Activated CD8-positive, alpha-beta memory T cell treated with anti-CD3 and anti-CD28 coated beads, Interleukin-2, amount 50 U/mL, for 48 hours (primary cell): Measurements from ENCODE around the gene USP17L19.
A peak's percentile ranks its signal among the peaks of the same experiment; 100 is the strongest.
"Not testable (repeated sequence)": the region's sequence is repeated elsewhere in the genome, so short reads cannot be mapped to it uniquely, and the experiment has no call there.

ENCODE experiments used
- DNase-seq: peaks from one replicate; pipeline ENCODE4 v3.0.0-alpha.2; 2020

The USP17L19 gene

GRCh38 chr4:9253078-9253477 lies at the start of gene USP17L19:
TSS of gene USP17L19 (plus strand) at chr4:9253378. CDS start at chr4:9253378, 0 bp downstream.
- not testable (repeated sequence) for DNase-seq

DNA sequence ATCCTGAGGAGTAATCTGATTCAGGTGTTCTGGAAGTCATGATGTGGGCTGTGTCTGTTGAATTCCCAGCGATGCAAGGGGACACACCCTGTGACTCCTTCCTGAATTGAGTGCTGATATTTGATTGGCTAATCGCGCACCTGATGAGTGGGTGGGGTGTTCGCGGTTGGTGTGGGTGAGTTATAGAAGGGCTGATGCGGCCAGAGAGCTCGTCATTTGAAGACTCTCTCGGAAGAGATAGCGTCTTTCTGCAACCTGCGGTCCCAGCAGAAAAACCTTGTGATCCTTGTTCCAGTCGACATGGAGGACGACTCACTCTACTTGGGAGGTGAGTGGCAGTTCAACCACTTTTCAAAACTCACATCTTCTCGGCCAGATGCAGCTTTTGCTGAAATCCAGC lies 42.8 kb upstream of the USP17L19 start, which contains the start of gene USP17L10:
TSS of gene USP17L10 (plus strand) at position 301 of the 400 bp plus-strand sequence. CDS start at position 301, 0 bp downstream.
- DNase-seq = not testable (repeated sequence)

DNA sequence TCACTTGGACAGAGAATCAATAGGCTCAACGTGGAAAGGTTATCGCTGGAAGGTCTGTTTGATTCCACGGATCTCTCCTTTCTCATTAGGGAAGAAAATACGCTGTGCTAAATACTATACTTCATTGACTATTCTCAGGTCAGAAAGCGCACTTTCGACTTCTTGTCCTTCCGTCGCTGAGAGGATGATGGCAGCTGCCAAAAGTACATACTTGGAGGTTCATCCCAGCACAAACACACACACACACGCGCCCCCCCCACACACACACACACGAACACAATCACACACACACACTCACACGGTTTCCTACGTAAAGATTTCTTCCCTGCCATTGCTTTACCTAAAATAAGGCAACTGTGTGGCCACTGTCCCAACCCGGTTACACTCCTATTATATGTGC lies 38.5 kb upstream of the USP17L19 start:
- DNase-seq = peak; percentile 28

DNA sequence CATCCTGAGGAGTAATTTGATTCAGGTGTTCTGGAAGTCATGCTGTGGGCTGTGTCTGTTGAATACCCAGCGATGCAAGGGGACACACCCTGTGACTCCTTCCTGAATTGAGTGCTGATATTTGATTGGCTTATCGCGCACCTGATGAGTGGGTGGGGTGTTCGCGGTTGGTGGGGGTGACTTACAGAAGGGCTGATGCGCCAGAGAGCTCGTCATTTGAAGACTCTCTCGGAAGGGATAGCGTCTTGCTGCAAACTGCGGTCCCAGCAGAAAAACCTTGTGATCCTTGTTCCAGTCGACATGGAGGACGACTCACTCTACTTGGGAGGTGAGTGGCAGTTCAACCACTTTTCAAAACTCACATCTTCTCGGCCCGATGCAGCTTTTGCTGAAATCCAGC lies 38.1 kb upstream of the USP17L19 start, which contains the start of gene USP17L11:
TSS of gene USP17L11 (plus strand) at position 301 of the 400 bp plus-strand sequence. CDS start at position 301, 0 bp downstream.
- not testable (repeated sequence) for DNase-seq

DNA sequence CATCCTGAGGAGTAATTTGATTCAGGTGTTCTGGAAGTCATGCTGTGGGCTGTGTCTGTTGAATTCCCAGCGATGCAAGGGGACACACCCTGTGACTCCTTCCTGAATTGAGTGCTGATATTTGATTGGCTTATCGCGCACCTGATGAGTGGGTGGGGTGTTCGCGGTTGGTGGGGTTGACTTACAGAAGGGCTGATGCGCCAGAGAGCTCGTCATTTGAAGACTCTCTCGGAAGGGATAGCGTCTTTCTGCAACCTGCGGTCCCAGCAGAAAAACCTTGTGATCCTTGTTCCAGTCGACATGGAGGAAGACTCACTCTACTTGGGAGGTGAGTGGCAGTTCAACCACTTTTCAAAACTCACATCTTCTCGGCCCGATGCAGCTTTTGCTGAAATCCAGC lies 33.3 kb upstream of the USP17L19 start, which contains the start of gene USP17L12:
TSS of gene USP17L12 (plus strand) at position 301 of the 400 bp plus-strand sequence. CDS start at position 301, 0 bp downstream.
- DNase-seq = not testable (repeated sequence)

- not testable (repeated sequence) for DNase-seq
Observed at GRCh38 chr4:9224596-9224995, 28.6 kb upstream of the USP17L19 start, which contains the start of gene USP17L13. TSS of gene USP17L13 (plus strand) at chr4:9224896. CDS start at chr4:9224896, 0 bp downstream.

GRCh38 chr4:9230249-9230648 lies 22.9 kb upstream of the USP17L19 start:
- peak; percentile 46 for DNase-seq

DNA sequence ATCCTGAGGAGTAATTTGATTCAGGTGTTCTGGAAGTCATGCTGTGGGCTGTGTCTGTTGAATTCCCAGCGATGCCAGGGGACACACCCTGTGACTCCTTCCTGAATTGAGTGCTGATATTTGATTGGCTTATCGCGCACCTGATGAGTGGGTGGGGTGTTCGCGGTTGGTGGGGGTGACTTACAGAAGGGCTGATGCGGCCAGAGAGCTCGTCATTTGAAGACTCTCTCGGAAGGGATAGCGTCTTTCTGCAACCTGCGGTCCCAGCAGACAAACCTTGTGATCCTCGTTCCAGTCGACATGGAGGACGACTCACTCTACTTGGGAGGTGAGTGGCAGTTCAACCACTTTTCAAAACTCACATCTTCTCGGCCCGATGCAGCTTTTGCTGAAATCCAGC lies 19.1 kb upstream of the USP17L19 start, which contains the start of gene USP17L15:
TSS of gene USP17L15 (plus strand) at position 301 of the 400 bp plus-strand sequence. CDS start at position 301, 0 bp downstream.
- not testable (repeated sequence) for DNase-seq

GRCh38 chr4:9238461-9238860 lies 14.7 kb upstream of the USP17L19 start:
- not testable (repeated sequence) for DNase-seq

GRCh38 chr4:9243579-9243978 lies 9.6 kb upstream of the USP17L19 start, which contains the start of gene USP17L17:
TSS of gene USP17L17 (plus strand) at chr4:9243879. CDS start at chr4:9243879, 0 bp downstream.
- DNase-seq = not testable (repeated sequence)

- peak; percentile 52 for DNase-seq
Observed at GRCh38 chr4:9247953-9248680, 5.1 kb upstream of the USP17L19 start, which contains the start of gene USP17L18. TSS of gene USP17L18 (plus strand) at chr4:9248630. CDS start at chr4:9248630, 0 bp downstream.

DNA sequence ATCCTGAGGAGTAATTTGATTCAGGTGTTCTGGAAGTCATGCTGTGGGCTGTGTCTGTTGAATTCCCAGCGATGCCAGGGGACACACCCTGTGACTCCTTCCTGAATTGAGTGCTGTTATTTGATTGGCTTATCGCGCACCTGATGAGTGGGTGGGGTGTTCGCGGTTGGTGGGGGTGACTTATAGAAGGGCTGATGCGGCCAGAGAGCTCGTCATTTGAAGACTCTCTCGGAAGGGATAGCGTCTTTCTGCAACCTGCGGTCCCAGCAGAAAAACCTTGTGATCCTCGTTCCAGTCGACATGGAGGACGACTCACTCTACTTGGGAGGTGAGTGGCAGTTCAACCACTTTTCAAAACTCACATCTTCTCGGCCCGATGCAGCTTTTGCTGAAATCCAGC lies 4.6 kb downstream of the USP17L19 start, which contains the start of gene USP17L20:
TSS of gene USP17L20 (plus strand) at position 301 of the 400 bp plus-strand sequence. CDS start at position 301, 0 bp downstream.
- DNase-seq = not testable (repeated sequence)

GRCh38 chr4:9262572-9262971 lies 9.4 kb downstream of the USP17L19 start, which contains the start of gene USP17L21:
TSS of gene USP17L21 (plus strand) at chr4:9262872. CDS start at chr4:9262872, 0 bp downstream.
- not testable (repeated sequence) for DNase-seq

DNA sequence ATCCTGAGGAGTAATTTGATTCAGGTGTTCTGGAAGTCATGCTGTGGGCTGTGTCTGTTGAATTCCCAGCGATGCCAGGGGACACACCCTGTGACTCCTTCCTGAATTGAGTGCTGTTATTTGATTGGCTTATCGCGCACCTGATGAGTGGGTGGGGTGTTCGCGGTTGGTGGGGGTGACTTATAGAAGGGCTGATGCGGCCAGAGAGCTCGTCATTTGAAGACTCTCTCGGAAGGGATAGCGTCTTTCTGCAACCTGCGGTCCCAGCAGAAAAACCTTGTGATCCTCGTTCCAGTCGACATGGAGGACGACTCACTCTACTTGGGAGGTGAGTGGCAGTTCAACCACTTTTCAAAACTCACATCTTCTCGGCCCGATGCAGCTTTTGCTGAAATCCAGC lies 14.1 kb downstream of the USP17L19 start, which contains the start of gene USP17L22:
TSS of gene USP17L22 (plus strand) at position 301 of the 400 bp plus-strand sequence. CDS start at position 301, 0 bp downstream.
- not testable (repeated sequence) for DNase-seq

DNA sequence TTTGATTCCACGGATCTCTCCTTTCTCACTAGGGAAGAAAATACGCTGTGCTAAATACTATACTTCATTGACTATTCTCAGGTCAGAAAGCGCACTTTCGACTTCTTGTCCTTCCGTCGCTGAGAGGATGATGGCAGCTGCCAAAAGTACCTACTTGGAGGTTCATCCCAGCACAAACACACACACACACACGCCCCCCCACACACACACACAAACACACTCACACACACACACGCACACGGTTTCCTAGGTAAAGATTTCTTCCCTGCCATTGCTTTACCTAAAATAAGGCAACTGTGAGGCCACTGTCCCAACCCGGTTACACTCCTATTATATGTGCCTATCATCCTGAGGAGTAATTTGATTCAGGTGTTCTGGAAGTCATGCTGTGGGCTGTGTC lies 18.5 kb downstream of the USP17L19 start:
- peak; percentile 64 for DNase-seq
